HCT116 (cell line): Measurements from ENCODE around the gene ANKRD63. TPM values are rescaled to one million over a fixed set of nuclear protein-coding genes. Genes with fewer than 3 reads are reported as not detected.
A peak's percentile ranks its signal among the peaks of the same experiment; 100 is the strongest.

Experiments
- ATAC-seq: fragments of 200-7000 bp; cut with Tn5 transposase; 2 replicates; pipeline ENCODE4 v1.9.1; 2020; ENCODE audit warnings: mild to moderate bottlenecking, moderate library complexity
- BruUV-seq: library from RNA; stranded (reverse); fragments of 400-500 nt; replicated peaks from 2 replicates; lab custom pipeline; 2021; lab: Mats Ljungman, UMichigan
- CTCF ChIA-PET: fragments of 300-600 bp; sonication (Branson Sonifier 250); formaldehyde crosslinking; loops from one replicate; lab custom pipeline; 2021; ENCODE audit warnings: antibody characterized with exemption; lab: Charles Lee
- POLR2A ChIA-PET: fragments of 300-600, 350-600 bp; sonication (Branson Sonifier 250); formaldehyde crosslinking; loops from one replicate; lab custom pipeline; 2021; ENCODE audit warnings: antibody characterized with exemption; lab: Charles Lee
- RAD21 ChIA-PET, 2 experiments: fragments of 300-600 bp; sonication (Branson Sonifier 250); formaldehyde crosslinking; loops; one replicate each; lab custom pipeline; 2023; ENCODE audit warnings: low total read pairs in 2 of 2; ENCODE audit not compliant: uncharacterized antibody in 2 of 2, unreplicated experiment in 2 of 2, low non-redundant PET in 1 of 2; lab: Charles Lee
- DNase-seq: peaks from one replicate; pipeline ENCODE4 v3.0.0-alpha.2; 2010; ENCODE audit warnings: low read depth, low spot score
- H2AFZ ChIP-seq: fragments of 200-600 bp; shearing (Covaris generic), sonication (generic); 2 replicates; pipeline ENCODE4 v1.6.1; 2017; ENCODE audit warnings: low read depth, mixed run types, mixed read lengths, antibody characterized with exemption, low read length; ENCODE audit not compliant: poor library complexity, severe bottlenecking
- H3K27ac ChIP-seq: 2 replicates; pipeline ENCODE4 v1.5.1; 2012; ENCODE audit warnings: low read depth, low read length
- H3K27me3 ChIP-seq: fragments of 200-600 bp; sonication (generic); 2 replicates; pipeline ENCODE4 v1.6.1; 2016; ENCODE audit warnings: mixed run types, low read length, mixed read lengths; ENCODE audit not compliant: insufficient read depth
- H3K36me3 ChIP-seq, 2 experiments: fragments of 200-500 bp in 1 of 2; fragments of 200-600 bp in 1 of 2; sonication (Bioruptor generic) in 1 of 2; sonication (generic) in 1 of 2; 2 replicates each; pipeline versions ENCODE4 v1.5.1 to v1.6.1; 2014 to 2016; ENCODE audit warnings: low read length in 2 of 2, inconsistent platforms in 1 of 2, mixed read lengths in 1 of 2, mixed run types in 1 of 2; ENCODE audit not compliant: insufficient read depth in 2 of 2, control insufficient read depth in 1 of 2
- H3K4me1 ChIP-seq, 2 experiments: fragments of 200-600 bp in 1 of 2; sonication (generic) in 1 of 2; 2 replicates each; pipeline versions ENCODE4 v1.5.1 to v1.6.1; 2012 to 2017; ENCODE audit warnings: low read length in 2 of 2, inconsistent platforms in 1 of 2, mild to moderate bottlenecking in 1 of 2, mixed read lengths in 1 of 2, mixed run types in 1 of 2, moderate library complexity in 1 of 2; ENCODE audit not compliant: insufficient read depth in 2 of 2, control insufficient read depth in 1 of 2
- H3K4me2 ChIP-seq: fragments of 200-600 bp; sonication (generic); 2 replicates; pipeline ENCODE4 v1.6.1; 2017; ENCODE audit warnings: mixed run types, low read length, mixed read lengths
- H3K4me3 ChIP-seq, 2 experiments: fragments of 200-600 bp in 1 of 2; sonication (generic) in 1 of 2; replicated peaks in 1 of 2; 2 replicates each; pipeline ENCODE4 v1.5.1; 2011 to 2016; ENCODE audit warnings: low read length in 2 of 2, control low read depth in 1 of 2, low read depth in 1 of 2, mild to moderate bottlenecking in 1 of 2, mixed read lengths in 1 of 2, mixed run types in 1 of 2
- H3K79me2 ChIP-seq: fragments of 200-600 bp; sonication (generic); 2 replicates; pipeline ENCODE4 v1.6.1; 2017; ENCODE audit warnings: mild to moderate bottlenecking, mixed run types, low read length, moderate library complexity, mixed read lengths; ENCODE audit not compliant: insufficient read depth
- H3K9ac ChIP-seq: fragments of 200-600 bp; sonication (generic); 2 replicates; pipeline ENCODE4 v1.6.1; 2016; ENCODE audit warnings: low read length, mixed read lengths
- H3K9me2 ChIP-seq: fragments of 200-600 bp; sonication (generic), shearing (Covaris generic); 2 replicates; pipeline ENCODE4 v1.6.1; 2017; ENCODE audit warnings: mixed run types, mild to moderate bottlenecking, moderate library complexity; ENCODE audit not compliant: insufficient read depth
- H3K9me3 ChIP-seq, 2 experiments: fragments of 200-500 bp in 1 of 2; fragments of 200-600 bp in 1 of 2; sonication (Bioruptor generic) in 1 of 2; sonication (generic) in 1 of 2; 2 replicates each; pipeline ENCODE4 v1.6.1; 2014 to 2017; ENCODE audit warnings: low read length in 2 of 2, mixed read lengths in 2 of 2, inconsistent platforms in 1 of 2, low read depth in 1 of 2, mild to moderate bottlenecking in 1 of 2, mixed run types in 1 of 2, moderate library complexity in 1 of 2; ENCODE audit not compliant: control insufficient read depth in 1 of 2, insufficient read depth in 1 of 2
- H4K20me1 ChIP-seq: fragments of 200-600 bp; sonication (generic), shearing (Covaris generic); 2 replicates; pipeline ENCODE4 v1.6.1; 2017; ENCODE audit warnings: mixed run types, mild to moderate bottlenecking, moderate library complexity; ENCODE audit not compliant: insufficient read depth
- ATF3 ChIP-seq: IDR thresholded peaks from 2 replicates; pipeline ENCODE4 v1.6.1; 2012
- CBX3 ChIP-seq: IDR thresholded peaks from 2 replicates; pipeline ENCODE4 v1.6.1; 2012; ENCODE audit warnings: low read depth
- CEBPB ChIP-seq: IDR thresholded peaks from 2 replicates; pipeline ENCODE4 v1.6.1; 2012; ENCODE audit warnings: low read depth
- CTCF ChIP-seq, 3 experiments: fragments of 200-600 bp in 1 of 3; sonication (generic) in 1 of 3; IDR thresholded peaks in 2 of 3; conservative IDR thresholded peaks in 1 of 3; 2 replicates each; pipeline ENCODE4 v1.5.1; 2012 to 2017; ENCODE audit warnings: low read depth in 2 of 3, low read length in 2 of 3, antibody characterized with exemption in 1 of 3, borderline replicate concordance in 1 of 3, control low read depth in 1 of 3, mild to moderate bottlenecking in 1 of 3, mixed read lengths in 1 of 3, mixed run types in 1 of 3, moderate library complexity in 1 of 3; ENCODE audit not compliant: insufficient read depth in 1 of 3
- EGR1 ChIP-seq: IDR thresholded peaks from 2 replicates; pipeline ENCODE4 v1.6.1; 2012; ENCODE audit warnings: low read depth
- ELF1 ChIP-seq: IDR thresholded peaks from 2 replicates; pipeline ENCODE4 v1.6.1; 2012; ENCODE audit warnings: low read depth, borderline replicate concordance
- EZH2 ChIP-seq: fragments of 200-600 bp; sonication (generic); IDR thresholded peaks from 2 replicates; pipeline ENCODE4 v1.6.1; 2017; ENCODE audit warnings: antibody characterized with exemption, mixed run types
- FOSL1 ChIP-seq: IDR thresholded peaks from 2 replicates; pipeline ENCODE4 v1.6.1; 2012; ENCODE audit warnings: low read depth
- JUND ChIP-seq: IDR thresholded peaks from 2 replicates; pipeline ENCODE4 v1.6.1; 2012
- POLR2A ChIP-seq: IDR thresholded peaks from 2 replicates; pipeline ENCODE4 v1.7.0; 2011; ENCODE audit warnings: borderline replicate concordance; ENCODE audit not compliant: insufficient read depth, insufficient read length; ENCODE audit errors: extremely low read depth
- RAD21 ChIP-seq: IDR thresholded peaks from 2 replicates; pipeline ENCODE4 v1.6.1; 2012; ENCODE audit warnings: low read depth, mild to moderate bottlenecking
- REST ChIP-seq: IDR thresholded peaks from 2 replicates; pipeline ENCODE4 v1.6.1; 2012; ENCODE audit warnings: low read depth
- SP1 ChIP-seq: IDR thresholded peaks from 2 replicates; pipeline ENCODE4 v1.6.1; 2012; ENCODE audit warnings: low read depth
- SRF ChIP-seq: IDR thresholded peaks from 2 replicates; pipeline ENCODE4 v1.6.1; 2012; ENCODE audit warnings: low read depth
- YY1 ChIP-seq: IDR thresholded peaks from 2 replicates; pipeline ENCODE4 v1.6.1; 2011; ENCODE audit warnings: low read length, low read depth, moderate library complexity, mild to moderate bottlenecking; ENCODE audit not compliant: insufficient replicate concordance; ENCODE audit errors: extremely low read depth
- ZBTB33 ChIP-seq: IDR thresholded peaks from 2 replicates; pipeline ENCODE4 v1.6.1; 2011; ENCODE audit warnings: mild to moderate bottlenecking, low read length, moderate library complexity; ENCODE audit not compliant: insufficient replicate concordance; ENCODE audit errors: extremely low read depth
- ZFX ChIP-seq: fragments of 450-650 bp; IDR thresholded peaks from 2 replicates; pipeline ENCODE4 v1.6.1; 2017
- ZNF274 ChIP-seq: fragments of 200-500 bp; sonication (Bioruptor generic); IDR thresholded peaks from 2 replicates; pipeline ENCODE4 v1.6.1; 2014; ENCODE audit warnings: mild to moderate bottlenecking, low read depth, low read length, inconsistent platforms
- intact Hi-C: fragments of 100-400 bp; cut with micrococcal nuclease; formaldehyde crosslinking; loops from 2 replicates; pipeline ENCODE4 v1.10.0; 2022
- total RNA-seq: library from RNA; stranded (reverse); gene quantifications from one replicate; pipeline ENCODE4 v1.2.1, GENCODE V29; 2021; ENCODE audit not compliant: unreplicated experiment

ANKRD63 gene
- total RNA-seq, 1 experiment from 2014 or later, result 0.89 TPM

- TF ChIP-seq FOSL1 (no peak), ZNF274 (no peak), CEBPB (no peak), CTCF (IDR thresholded peaks at IDR 0.05 in 2 of 3, conservative IDR thresholded peaks at IDR 0.05 in 1 of 3; ENCODE audit: borderline replicate concordance in 1 of 3, insufficient read depth in 1 of 3, low read depth in 2 of 3, low read length in 2 of 3) (no peak), SRF (no peak)
Observed at GRCh38 chr15:40252141-40252437, 30.8 kb downstream of the ANKRD63 start (continued).

- Histone ChIP-seq H3K4me1 (peaks cover 14 to 36% of the 10 kb centered on the region in 2 experiments), H3K27ac (peak overlapping the region; percentile 79; the same call in 1 of the 2 replicates), H3K27me3 (no peaks in the 10 kb centered on the region), H4K20me1 (no peaks in the 10 kb centered on the region), H3K4me3 (peak overlapping the region; percentile 65 to 97), H3K36me3 (peaks cover 3 to 4% of the 10 kb centered on the region in 2 experiments; a peak in 3 of 4 replicates), H3K9me3 (no peaks in the 10 kb centered on the region), H3K4me2 (peak overlapping the region; percentile 99), H3K9me2 (no peaks in the 10 kb centered on the region), H2AFZ (no peak overlapping the region), H3K9ac (peak overlapping the region; percentile 90), H3K79me2 (peaks cover 18% of the 10 kb centered on the region; the same call in 1 of the 2 replicates)
- ATAC-seq, result peak; percentile 0; the same call in 1 of the 2 replicates
- POLR2A ChIA-PET, result no interaction called here
- DNase-seq, result no peak
- CTCF ChIA-PET, result interaction anchor here (1.0 to 1.2 kb wide), 2 partner anchors 28 to 34 kb away, joined by 3 to 4 read pairs; no protein-coding TSS in a partner anchor
- BruUV-seq, result TSS peak; percentile 72
- intact Hi-C loops, result no loop called here
- RAD21 ChIA-PET, result no interaction called here
- TF ChIP-seq FOSL1 (no peak), EGR1 (no peak), ZFX (no peak), ZNF274 (no peak), CBX3 (no peak), ELF1 (no peak), RAD21 (no peak), ATF3 (no peak), SRF (no peak), REST (no peak), YY1 (no peak), POLR2A (no peak), JUND (no peak), ZBTB33 (no peak), SP1 (no peak), EZH2 (no peak)
Observed at GRCh38 chr15:40251486-40252140, 31.3 kb downstream of the ANKRD63 start.
